NCI-H128 (cell line): ENCODE measurements around the gene PPP1R18.
"Not testable (repeated sequence)": the region's sequence is repeated elsewhere in the genome, so short reads cannot be mapped to it uniquely, and the experiment has no call there.

ENCODE experiments used
- DNase-seq: peaks from one replicate; lab custom pipeline; 2025; ENCODE audit not compliant: unreplicated experiment; lab: John Stamatoyannopoulos, UW

PPP1R18 gene

GRCh38 chr6:30719791-30720737 is 33.6 kb upstream of the PPP1R18 start, which contains the start of gene TUBB:
TSS of gene TUBB (plus strand) at chr6:30720352. CDS start at chr6:30720507, 155 bp downstream.
- DNase-seq, result peak; percentile 94

- DNase-seq, result no peak
These were observed 32.9 kb upstream of the PPP1R18 start for GRCh38 chr6:30719356-30719755.

- not testable (repeated sequence) for DNase-seq
These were observed 31.6 kb upstream of the PPP1R18 start for GRCh38 chr6:30717845-30718720.

GRCh38 chr6:30717129-30717844 is 30.8 kb upstream of the PPP1R18 start, which contains the start of gene MDC1:
TSS of gene MDC1 (minus strand) at chr6:30717281. CDS start at chr6:30715175, 2,106 bp downstream.
- peak; percentile 100 for DNase-seq

- no peak for DNase-seq
These were observed 30.4 kb upstream of the PPP1R18 start for GRCh38 chr6:30716879-30717128.

- DNase-seq, result no peak
These were observed 27.8 kb upstream of the PPP1R18 start for GRCh38 chr6:30714263-30714662.

GRCh38 chr6:30712441-30712945 is 26.0 kb upstream of the PPP1R18 start:
- no peak for DNase-seq

- no peak for DNase-seq
These were observed 25.4 kb upstream of the PPP1R18 start for GRCh38 chr6:30711758-30712380.

GRCh38 chr6:30709101-30709868 is 22.8 kb upstream of the PPP1R18 start:
- DNase-seq, result no peak

GRCh38 chr6:30707281-30707850 is 20.9 kb upstream of the PPP1R18 start:
- DNase-seq, result peak; percentile 39

GRCh38 chr6:30705620-30706019 is 19.2 kb upstream of the PPP1R18 start:
- no peak for DNase-seq

GRCh38 chr6:30703821-30704220 is 17.4 kb upstream of the PPP1R18 start:
- DNase-seq, result no peak

- no peak for DNase-seq
These were observed 16.6 kb upstream of the PPP1R18 start for GRCh38 chr6:30703011-30703410.

GRCh38 chr6:30700340-30700739 is 13.9 kb upstream of the PPP1R18 start:
- DNase-seq, result no peak

GRCh38 chr6:30696432-30696831 is 10.0 kb upstream of the PPP1R18 start:
- DNase-seq, result no peak

- DNase-seq, result no peak
These were observed 4.9 kb upstream of the PPP1R18 start for GRCh38 chr6:30691208-30691847.

- DNase-seq, result peak; percentile 28
These were observed 4.2 kb upstream of the PPP1R18 start, which contains the start of gene NRM for GRCh38 chr6:30690403-30691207. TSS of gene NRM (minus strand) at chr6:30690984. CDS start at chr6:30690974, 10 bp downstream.

GRCh38 chr6:30689985-30690384 is 3.5 kb upstream of the PPP1R18 start:
- no peak for DNase-seq
